HG02623 (cell line): Measurements from ENCODE around the gene ISG20.
"Not testable (repeated sequence)": the region's sequence is repeated elsewhere in the genome, so short reads cannot be mapped to it uniquely, and the experiment has no call there.

Source experiments
- ATAC-seq: cut with Tn5 transposase; IDR thresholded peaks from one replicate; pipeline ENCODE4 v1.9.1; 2021; ENCODE audit warnings: moderate library complexity; ENCODE audit not compliant: unreplicated experiment

The ISG20 gene

GRCh38 chr15:88618686-88619085 is 20.1 kb upstream of the ISG20 start:
- ATAC-seq, result no peak

GRCh38 chr15:88619796-88620195 is 19.0 kb upstream of the ISG20 start:
- no peak for ATAC-seq

- peak; percentile 95 for ATAC-seq
These were observed 17.6 kb upstream of the ISG20 start, which contains the start of gene AEN for GRCh38 chr15:88620995-88621772. Gene AEN (plus strand): TSS chr15:88621340. CDS start chr15:88626210, 4,870 bp downstream.

- no peak for ATAC-seq
These were observed 16.8 kb upstream of the ISG20 start for GRCh38 chr15:88621789-88622604.

- ATAC-seq, result no peak
These were observed 16.2 kb upstream of the ISG20 start for GRCh38 chr15:88622605-88622975.

GRCh38 chr15:88623061-88623460 is 15.8 kb upstream of the ISG20 start:
- ATAC-seq, result no peak

GRCh38 chr15:88623632-88624031 is 15.2 kb upstream of the ISG20 start:
- ATAC-seq, result no peak

- ATAC-seq, result no peak
These were observed 14.5 kb upstream of the ISG20 start for GRCh38 chr15:88624156-88624970.

GRCh38 chr15:88624971-88625490 is 13.8 kb upstream of the ISG20 start:
- ATAC-seq, result no peak

GRCh38 chr15:88625943-88626741 is 12.7 kb upstream of the ISG20 start:
- ATAC-seq, result no peak

GRCh38 chr15:88627463-88627862 is 11.4 kb upstream of the ISG20 start:
- no peak for ATAC-seq

GRCh38 chr15:88628018-88628654 is 10.7 kb upstream of the ISG20 start:
- ATAC-seq, result no peak

GRCh38 chr15:88629071-88629470 is 9.7 kb upstream of the ISG20 start:
- no peak for ATAC-seq

GRCh38 chr15:88630141-88630721 is 8.6 kb upstream of the ISG20 start:
- ATAC-seq, result no peak

GRCh38 chr15:88630798-88631463 is 7.9 kb upstream of the ISG20 start:
- ATAC-seq, result no peak

GRCh38 chr15:88631464-88632028 is 7.3 kb upstream of the ISG20 start:
- ATAC-seq, result no peak

- ATAC-seq, result not testable (repeated sequence)
These were observed 6.0 kb upstream of the ISG20 start for GRCh38 chr15:88632797-88633196.

GRCh38 chr15:88634449-88634848 is 4.4 kb upstream of the ISG20 start:
- ATAC-seq, result no peak
